RWPE1 (cell line): ENCODE data around the gene SCN4A.
"Not testable (repeated sequence)": the region's sequence is repeated elsewhere in the genome, so short reads cannot be mapped to it uniquely, and the experiment has no call there.

Experiments
- CTCF ChIA-PET: fragments of 350-600 bp; sonication (Branson Sonifier 250); formaldehyde crosslinking; extraction: SDS; loops from one replicate; lab custom pipeline; 2021; lab: Yijun Ruan, JAX
- POLR2A ChIA-PET: fragments of 400-600 bp; formaldehyde crosslinking; extraction: SDS; loops from one replicate; lab custom pipeline; 2020; ENCODE audit warnings: antibody characterized with exemption; ENCODE audit not compliant: low non-redundant PET; lab: Yijun Ruan, JAX
- DNase-seq: peaks from one replicate; pipeline ENCODE4 v3.0.0; 2012; ENCODE audit warnings: low spot score
- H3K27ac ChIP-seq: fragments of 450-650 bp; 2 replicates; pipeline ENCODE4 v1.5.1; 2017
- TF ChIP-seq, protein P1 (sequence below): fragments of 450-650 bp; conservative IDR thresholded peaks from 2 replicates; pipeline ENCODE4 v1.5.1; 2017; ENCODE audit warnings: low read depth, mild to moderate bottlenecking

Gene SCN4A

DNA sequence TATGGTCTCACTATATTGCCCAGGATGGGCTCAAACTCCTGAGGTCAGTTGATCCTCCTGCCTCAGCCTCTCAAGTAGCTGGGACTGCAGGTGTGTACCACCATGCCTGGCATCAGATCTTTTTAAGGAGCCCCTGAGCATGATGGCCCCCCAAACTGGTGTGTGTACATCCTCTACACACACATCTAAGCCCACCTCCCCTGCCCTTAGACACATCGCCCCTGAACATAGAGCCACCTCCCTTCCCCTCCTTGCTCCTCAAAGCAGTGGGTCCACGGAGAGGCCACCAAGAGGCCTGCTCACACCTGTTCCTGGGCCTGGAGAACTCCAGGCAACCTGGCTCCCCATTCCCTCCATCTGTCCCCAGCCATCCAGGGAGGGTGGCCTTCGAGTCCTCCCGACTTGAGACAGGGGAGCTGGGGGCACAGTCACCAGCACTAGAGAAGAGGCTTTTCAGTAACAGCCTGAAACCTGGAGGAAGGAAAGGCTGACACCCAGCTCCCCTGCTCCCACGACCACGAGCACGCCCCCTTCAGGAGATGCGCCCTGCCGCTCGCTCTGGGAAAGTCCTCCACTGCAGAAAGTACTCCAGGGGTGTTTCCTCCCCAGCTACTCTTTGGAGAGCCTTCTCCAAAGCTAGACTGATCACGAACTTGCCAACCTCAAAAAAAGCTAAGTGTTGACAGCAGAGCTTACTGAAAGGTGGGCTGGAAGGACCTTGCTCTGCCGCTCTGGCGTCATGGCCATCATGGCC, 12.8 kb upstream of the SCN4A start:
- TF ChIP-seq, protein P1, sequence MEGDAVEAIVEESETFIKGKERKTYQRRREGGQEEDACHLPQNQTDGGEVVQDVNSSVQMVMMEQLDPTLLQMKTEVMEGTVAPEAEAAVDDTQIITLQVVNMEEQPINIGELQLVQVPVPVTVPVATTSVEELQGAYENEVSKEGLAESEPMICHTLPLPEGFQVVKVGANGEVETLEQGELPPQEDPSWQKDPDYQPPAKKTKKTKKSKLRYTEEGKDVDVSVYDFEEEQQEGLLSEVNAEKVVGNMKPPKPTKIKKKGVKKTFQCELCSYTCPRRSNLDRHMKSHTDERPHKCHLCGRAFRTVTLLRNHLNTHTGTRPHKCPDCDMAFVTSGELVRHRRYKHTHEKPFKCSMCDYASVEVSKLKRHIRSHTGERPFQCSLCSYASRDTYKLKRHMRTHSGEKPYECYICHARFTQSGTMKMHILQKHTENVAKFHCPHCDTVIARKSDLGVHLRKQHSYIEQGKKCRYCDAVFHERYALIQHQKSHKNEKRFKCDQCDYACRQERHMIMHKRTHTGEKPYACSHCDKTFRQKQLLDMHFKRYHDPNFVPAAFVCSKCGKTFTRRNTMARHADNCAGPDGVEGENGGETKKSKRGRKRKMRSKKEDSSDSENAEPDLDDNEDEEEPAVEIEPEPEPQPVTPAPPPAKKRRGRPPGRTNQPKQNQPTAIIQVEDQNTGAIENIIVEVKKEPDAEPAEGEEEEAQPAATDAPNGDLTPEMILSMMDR = no peak
- H3K27ac ChIP-seq = peak overlapping the region; percentile 46
- POLR2A ChIA-PET = no interaction called here
- CTCF ChIA-PET = interaction anchor here (0.7 to 1.1 kb wide), 5 partner anchors 35 to 520 kb away, joined by 3 to 5 read pairs (median 3); no protein-coding TSS in a partner anchor
- no peak for DNase-seq

DNA sequence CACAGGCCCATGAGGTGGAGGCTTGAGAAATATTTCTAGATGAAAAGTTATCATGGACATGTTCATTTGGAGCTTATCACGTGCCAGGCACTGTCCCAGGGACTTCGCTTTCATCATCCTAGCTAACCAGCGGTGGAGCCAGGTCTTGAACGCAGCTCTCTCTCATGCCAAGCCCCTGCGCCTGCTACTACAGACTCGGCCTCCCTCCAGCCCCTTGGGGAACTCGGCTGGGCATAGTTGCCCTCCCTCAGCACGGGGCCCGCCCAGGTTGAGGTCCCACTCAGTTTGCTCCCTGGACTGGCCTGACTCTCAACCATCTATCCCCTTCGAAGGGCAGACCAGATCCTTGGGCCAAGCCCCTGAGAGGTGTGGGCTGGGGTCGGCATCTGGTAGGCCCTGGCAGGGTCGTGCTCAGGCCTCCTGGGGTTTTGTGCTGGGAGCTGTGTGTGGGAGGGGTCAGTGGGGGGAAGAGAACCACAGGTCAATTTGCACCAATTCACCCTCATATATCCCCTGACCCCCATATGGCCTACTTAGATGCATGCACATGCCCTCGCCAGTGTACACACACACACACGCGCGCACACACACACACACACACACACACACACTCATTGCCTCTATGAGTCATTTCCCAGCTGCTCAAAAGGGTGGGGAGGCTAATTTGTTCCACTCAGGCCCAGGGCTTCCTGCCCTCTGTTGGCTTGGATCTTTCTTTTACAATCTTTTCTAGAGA, 12.1 kb upstream of the SCN4A start:
- peak; percentile 79 for DNase-seq
- CTCF ChIA-PET = interaction anchor here (0.7 to 1.1 kb wide), 6 partner anchors 34 to 1489 kb away, joined by 3 to 5 read pairs (median 3); no protein-coding TSS in a partner anchor

DNA sequence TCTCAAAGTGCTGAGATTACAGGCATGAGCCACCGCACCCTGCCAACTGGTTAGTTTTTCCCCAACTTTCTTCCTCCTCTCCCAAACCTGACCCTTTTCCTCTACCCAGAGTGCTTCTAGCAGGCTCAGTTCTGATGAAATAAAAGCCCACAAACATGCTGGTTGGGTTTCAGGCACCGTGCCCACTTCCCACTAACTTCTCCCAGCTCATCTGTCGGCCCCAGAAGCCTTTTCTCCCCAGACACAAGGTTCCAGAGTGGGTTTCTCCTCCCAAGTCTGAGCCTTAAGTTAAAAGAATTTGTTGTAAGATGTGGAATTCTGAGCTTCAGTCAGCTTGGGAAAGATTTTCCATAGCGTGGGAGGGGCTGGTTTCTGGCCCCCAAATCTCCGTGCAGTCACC, 11.5 kb upstream of the SCN4A start:
- DNase-seq = no peak
- TF ChIP-seq, protein P1 = no peak
- ChIA-PET POLR2A (no interaction called here), CTCF (interaction anchor here (0.7 to 1.1 kb wide), 4 partner anchors 37 to 1488 kb away, joined by 3 to 5 read pairs (median 3); no protein-coding TSS in a partner anchor)
- peak overlapping the region; percentile 46 for H3K27ac ChIP-seq

More for the DNA sequence above, 12.1 kb upstream of the SCN4A start:
- peak overlapping the region; percentile 46 for H3K27ac ChIP-seq
- TF ChIP-seq, protein P1 = no peak
- POLR2A ChIA-PET = no interaction called here

DNA sequence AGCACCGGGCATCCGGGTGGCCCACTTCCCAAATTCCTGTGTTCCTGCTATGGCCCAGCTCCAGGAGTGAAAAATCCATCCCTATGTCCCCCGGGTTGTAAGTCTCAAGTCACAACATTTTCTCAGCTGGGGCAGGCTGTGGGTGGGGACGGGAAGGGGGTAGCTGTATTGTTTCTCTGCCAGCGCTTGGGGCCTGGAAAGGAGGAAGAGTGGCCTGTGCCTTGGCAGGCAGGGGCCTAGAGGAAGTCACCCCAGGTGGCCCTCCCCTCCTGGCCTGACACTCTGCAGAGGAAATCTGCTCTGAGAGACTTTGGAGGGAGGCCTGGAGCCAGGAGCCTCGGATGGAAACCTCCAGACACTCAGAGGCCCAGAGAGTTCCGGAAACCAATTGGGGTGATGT, 10.6 kb upstream of the SCN4A start:
- H3K27ac ChIP-seq = no peak overlapping the region
- POLR2A ChIA-PET = no interaction called here
- TF ChIP-seq, protein P1 = no peak
- CTCF ChIA-PET = interaction anchor here (0.5 to 0.6 kb wide), 2 partner anchors 15 to 45 kb away, joined by 3 to 9 read pairs; no protein-coding TSS in a partner anchor
- DNase-seq = no peak

DNA sequence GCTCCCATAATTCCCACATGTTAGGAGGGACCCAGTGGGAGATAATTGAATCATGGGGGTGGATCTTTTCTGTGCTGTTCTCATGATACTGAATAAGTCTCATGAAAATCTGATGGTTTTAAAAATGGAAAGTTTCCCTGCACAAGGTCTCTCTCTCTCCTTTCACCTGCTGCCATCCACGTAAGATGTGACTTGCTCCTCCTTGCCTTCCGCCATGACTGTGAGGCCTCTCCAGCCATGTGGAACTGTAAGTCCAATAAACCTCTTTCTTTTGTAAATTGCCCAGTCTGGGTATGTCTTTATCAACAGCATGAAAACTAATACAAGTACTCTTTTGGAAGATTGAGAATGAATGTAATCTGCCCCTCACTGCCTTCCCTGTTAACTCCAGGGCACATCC, 9.9 kb upstream of the SCN4A start:
- POLR2A ChIA-PET, DNase-seq, H3K27ac ChIP-seq: not testable (repeated sequence)
- CTCF ChIA-PET = interaction anchor here (0.5 to 0.6 kb wide), 2 partner anchors 15 to 45 kb away, joined by 3 to 9 read pairs; no protein-coding TSS in a partner anchor

DNA sequence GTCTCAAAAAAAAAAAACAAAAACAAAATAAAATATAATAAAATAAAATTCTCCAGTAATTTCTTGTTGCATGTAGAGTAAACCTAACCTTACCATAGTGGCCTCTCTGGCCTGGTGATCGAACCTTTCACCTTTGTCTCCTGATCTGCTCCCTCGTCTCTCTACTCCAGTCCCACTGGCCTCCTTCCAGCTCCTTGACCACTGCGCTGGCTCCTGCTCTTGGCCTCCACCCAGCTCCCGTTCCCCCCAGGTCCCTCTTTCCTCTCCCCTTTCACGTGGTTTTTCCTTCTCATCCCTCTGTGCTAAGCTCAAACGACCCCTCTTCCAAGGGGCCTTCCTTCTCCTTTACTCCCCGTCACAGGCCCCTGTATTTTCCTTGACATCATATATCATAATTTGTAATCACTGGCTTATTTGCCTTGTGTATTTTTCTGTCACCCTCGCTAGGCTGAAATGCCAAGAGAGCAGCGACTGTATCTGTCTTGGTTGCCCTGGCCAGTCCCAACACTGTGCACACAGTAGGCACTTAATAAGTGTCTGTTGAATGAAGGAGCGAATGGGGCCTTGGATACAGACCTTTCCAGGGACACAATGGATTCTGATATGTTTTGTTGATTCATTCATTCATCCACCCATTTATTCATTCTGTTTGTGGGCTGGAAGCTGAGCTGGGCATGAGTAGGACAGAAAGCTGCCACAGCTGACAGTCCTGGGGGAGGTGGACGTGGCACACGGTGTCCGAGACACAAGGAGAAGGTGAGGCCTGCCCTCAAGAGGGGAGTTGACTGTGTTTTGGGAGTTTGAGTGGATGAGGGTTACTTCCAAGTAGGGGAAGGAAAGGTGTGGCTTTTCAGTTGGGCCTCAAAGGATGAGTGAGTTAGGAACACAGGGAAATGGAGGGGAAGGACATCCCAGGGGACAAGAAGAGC, 5.8 kb upstream of the SCN4A start:
- no peak overlapping the region for H3K27ac ChIP-seq
- TF ChIP-seq, protein P1 = no peak
- CTCF ChIA-PET = interaction anchor here (1.5 kb wide), 1 partner anchor 11 kb away, joined by 3 read pairs; no protein-coding TSS in a partner anchor
- no peak for DNase-seq
- POLR2A ChIA-PET = no interaction called here
